Lower leg skin (tissue), 3 donors: ENCODE measurements around the gene IL18.

Experiments
- CTCF ChIP-seq, 3 donors: fragments of 450-650 bp; IDR thresholded peaks; one replicate each; pipeline ENCODE4 v1.5.1; 2016; ENCODE audit warnings: antibody characterized with exemption in 3 of 3, mild to moderate bottlenecking in 3 of 3, moderate library complexity in 2 of 3
- POLR2A ChIP-seq, 2 donors: fragments of 450-650 bp; IDR thresholded peaks; one replicate each; pipeline ENCODE4 v1.6.1; 2016 to 2017; ENCODE audit warnings: antibody characterized with exemption in 2 of 2, mild to moderate bottlenecking in 1 of 2, moderate library complexity in 1 of 2

- TF ChIP-seq CTCF (IDR thresholded peaks at IDR 0.05) = no peak
- TF ChIP-seq POLR2A (IDR thresholded peaks at IDR 0.05) = no peak
These were observed 3.6 kb downstream of the IL18 start for GRCh38 chr11:112160091-112160848.
